ENCODE results near the gene PRPF8. TPM values are rescaled to one million over a fixed set of nuclear protein-coding genes. Genes with fewer than 3 reads are reported as not detected.

The PRPF8 gene
- total RNA-seq, 4 donors from 2014 or later: 111 to 195 (median 161) TPM

DNA sequence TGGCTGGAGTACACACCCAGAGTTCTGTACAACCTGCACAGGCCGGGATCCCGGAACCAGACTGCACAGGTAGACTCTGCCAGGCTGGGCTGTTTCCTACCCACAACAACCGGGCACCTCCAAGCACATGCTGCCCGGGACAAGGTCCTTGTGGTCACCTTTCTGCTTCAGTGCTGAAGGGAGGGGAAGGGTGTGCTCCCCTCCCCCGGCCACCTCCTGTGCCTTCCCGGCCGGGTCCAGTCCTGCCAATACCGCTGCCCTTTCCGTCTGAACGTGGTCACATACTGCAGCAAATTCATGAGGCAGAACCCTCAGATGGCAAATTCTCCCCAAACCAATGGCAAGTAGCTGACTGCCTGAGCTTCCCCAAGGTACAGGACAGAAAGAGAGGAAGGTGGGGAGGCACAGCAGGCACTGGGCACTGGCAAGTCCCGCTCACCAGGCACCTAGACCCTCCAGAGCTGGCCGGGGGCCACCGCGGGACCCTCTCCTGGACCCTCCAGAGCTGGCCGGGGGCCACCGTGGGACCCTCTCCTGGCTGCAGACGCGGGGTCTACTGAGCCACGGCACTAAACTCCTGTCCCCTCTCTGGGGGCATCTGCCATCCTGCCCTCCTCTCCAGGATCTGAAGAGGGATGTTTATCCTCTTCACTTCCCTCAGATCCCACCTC lies 78.9 kb downstream of the PRPF8 start:
- Histone ChIP-seq H3K9me3 (no peaks in the 10 kb centered on the region), H3K36me3 (no peaks in the 10 kb centered on the region), H3K4me1 (peaks cover 0 to 5% (median 0%) of the 10 kb centered on the region in 3 donors), H3K27ac (peak overlapping the region in 2 of 4 donors; percentile 49 to 66), H3K27me3 (no peaks in the 10 kb centered on the region), H3K4me3 (no peak overlapping the region)
- TF ChIP-seq POLR2A (IDR thresholded peaks at IDR 0.05): no peak
- no peak for TF ChIP-seq EP300 (IDR thresholded peaks at IDR 0.05)
- TF ChIP-seq CTCF (IDR thresholded peaks at IDR 0.05): no peak
- no peak for TF ChIP-seq POLR2AphosphoS5 (IDR thresholded peaks at IDR 0.05)
- WGBS, 2 donors (ENCODE audit: low coverage in 1 of 2): 80% methylated on average over 4 of the region's 19 CpGs; no CpG with 5 or more reads in 1 of the 2 donors
- no peak for ATAC-seq

- H3K27me3 ChIP-seq: no peaks in the 10 kb centered on the region
- no peak overlapping the region for H3K27ac ChIP-seq
- H3K4me1 ChIP-seq: peaks cover 0 to 5% (median 0%) of the 10 kb centered on the region in 3 donors
- WGBS, 2 donors (ENCODE audit: low coverage in 1 of 2): 40% methylated on average over 1 of the region's 35 CpGs; no CpG with 5 or more reads in 1 of the 2 donors
- no peaks in the 10 kb centered on the region for H3K9me3 ChIP-seq
- H3K36me3 ChIP-seq: no peaks in the 10 kb centered on the region
- TF ChIP-seq POLR2A (IDR thresholded peaks at IDR 0.05) (no peak), POLR2AphosphoS5 (IDR thresholded peaks at IDR 0.05) (no peak)
- peak; percentile 42 for ATAC-seq
- no peak overlapping the region for H3K4me3 ChIP-seq
Measured at GRCh38 chr17:1604831-1605528, 79.7 kb downstream of the PRPF8 start.

GRCh38 chr17:1601571-1601970 lies 83.1 kb downstream of the PRPF8 start:
- no peaks in the 10 kb centered on the region for H3K9me3 ChIP-seq
- H3K27me3 ChIP-seq: no peaks in the 10 kb centered on the region
- no peaks in the 10 kb centered on the region for H3K36me3 ChIP-seq
- TF ChIP-seq POLR2AphosphoS5 (IDR thresholded peaks at IDR 0.05) (no peak), CTCF (IDR thresholded peaks at IDR 0.05) (no peak), EP300 (IDR thresholded peaks at IDR 0.05) (no peak), POLR2A (IDR thresholded peaks at IDR 0.05) (no peak)
- no peak overlapping the region for H3K4me3 ChIP-seq
- H3K4me1 ChIP-seq: peaks cover 0 to 2% (median 0%) of the 10 kb centered on the region in 3 donors
- no peak for ATAC-seq
- 88% methylated on average over 3 of the region's 14 CpGs; no CpG with 5 or more reads in 1 of the 2 donors for WGBS, 2 donors (ENCODE audit: low coverage in 1 of 2)
- no peak overlapping the region for H3K27ac ChIP-seq

Small RNA genes within 50 kb of the gene (small RNA-seq; reads per million reads assigned to genes)
- gene RN7SL105P: 0 reads per million in 4 donors

Other genes with a start within 250 kb of the PRPF8 start
- 10 to 100 TPM; 72.7 to 98.4 (median 77.2) TPM for gene CRK, start 228.6 kb downstream of the PRPF8 start, total RNA-seq
- gene MYO1C, start 192.2 kb downstream of the PRPF8 start, total RNA-seq: 100 to 1,000 TPM; 215 to 461 (median 287) TPM
- 10 to 100 TPM; 59.6 to 76.0 (median 73.1) TPM for gene INPP5K, start 168.3 kb downstream of the PRPF8 start, total RNA-seq
- 10 to 100 TPM; 40.8 to 61.1 (median 45.5) TPM for gene PITPNA, start 122.1 kb downstream of the PRPF8 start, total RNA-seq
- 10 to 100 TPM in 3 of 4 donors, 1 to 10 TPM in 1; 6.4 to 16.8 (median 10.4) TPM for gene SLC43A2, start 56.0 kb downstream of the PRPF8 start, total RNA-seq
- gene SCARF1, start 39.1 kb downstream of the PRPF8 start, total RNA-seq: 10 to 100 TPM in 3 of 4 donors, 1 to 10 TPM in 1; 8.9 to 16.8 (median 12.7) TPM
- 10 to 100 TPM; 17.4 to 33.4 (median 22.2) TPM for gene RILP, start 35.0 kb downstream of the PRPF8 start, total RNA-seq
- gene TLCD2, start 25.5 kb upstream of the PRPF8 start, total RNA-seq: 1 to 10 TPM; 4.2 to 5.1 (median 4.8) TPM
- gene WDR81, start 39.8 kb upstream of the PRPF8 start, total RNA-seq: 10 to 100 TPM; 21.8 to 44.1 (median 32.2) TPM
- 1 to 10 TPM; 2.0 to 7.6 (median 5.1) TPM for gene SERPINF2, start 58.0 kb upstream of the PRPF8 start, total RNA-seq
- gene SERPINF1, start 77.2 kb upstream of the PRPF8 start, total RNA-seq: 100 to 1,000 TPM; 136 to 634 (median 302) TPM
- 10 to 100 TPM in 2 of 4 donors, 1 to 10 TPM in 2; 8.1 to 14.0 (median 11.0) TPM for gene SMYD4, start 145.0 kb upstream of the PRPF8 start, total RNA-seq
- gene RPA1, start 145.1 kb upstream of the PRPF8 start, total RNA-seq: 10 to 100 TPM; 22.0 to 33.0 (median 25.2) TPM

Measured in gastroesophageal sphincter (tissue), 4 donors.